Stimulated activated CD4-positive, alpha-beta T cell treated with anti-CD3 and anti-CD28 coated beads, Interleukin-15, amount 100 ng/mL, for 1 hour (primary cell): ENCODE results near the gene NEK6.

Source experiments
- DNase-seq, 2 donors: peaks; one replicate each; pipeline ENCODE4 v3.0.0-alpha.2; 2020; ENCODE audit warnings: low read depth in 1 of 2, low spot score in 1 of 2

Gene NEK6

GRCh38 chr9:124260769-124261603, 3.2 kb downstream of the NEK6 start:
- DNase-seq = no peak

GRCh38 chr9:124261736-124262648, 4.2 kb downstream of the NEK6 start:
- DNase-seq = no peak

GRCh38 chr9:124262649-124262972, 4.9 kb downstream of the NEK6 start:
- DNase-seq = no peak

GRCh38 chr9:124263213-124263612, 5.5 kb downstream of the NEK6 start:
- DNase-seq = no peak

GRCh38 chr9:124263800-124264426, 6.2 kb downstream of the NEK6 start:
- no peak for DNase-seq

GRCh38 chr9:124264823-124265233, 7.1 kb downstream of the NEK6 start:
- no peak for DNase-seq

- no peak for DNase-seq
Measured at GRCh38 chr9:124265551-124265950, 7.8 kb downstream of the NEK6 start.

GRCh38 chr9:124266139-124266825, 8.5 kb downstream of the NEK6 start:
- DNase-seq = no peak

- DNase-seq = no peak
Measured at GRCh38 chr9:124266826-124267201, 9.1 kb downstream of the NEK6 start.

GRCh38 chr9:124267271-124267807, 9.6 kb downstream of the NEK6 start:
- no peak for DNase-seq

GRCh38 chr9:124268248-124268647, 10.5 kb downstream of the NEK6 start:
- DNase-seq = no peak

GRCh38 chr9:124268661-124269060, 10.9 kb downstream of the NEK6 start:
- no peak for DNase-seq

- DNase-seq = no peak
Measured at GRCh38 chr9:124269556-124269955, 11.8 kb downstream of the NEK6 start.

- DNase-seq = no peak
Measured at GRCh38 chr9:124270504-124271335, 13.0 kb downstream of the NEK6 start.

GRCh38 chr9:124271660-124272059, 13.9 kb downstream of the NEK6 start:
- DNase-seq = no peak

GRCh38 chr9:124272118-124272517, 14.4 kb downstream of the NEK6 start:
- no peak for DNase-seq

GRCh38 chr9:124272979-124273378, 15.2 kb downstream of the NEK6 start:
- DNase-seq = no peak

GRCh38 chr9:124273427-124274160, 15.8 kb downstream of the NEK6 start:
- no peak for DNase-seq

GRCh38 chr9:124274226-124274625, 16.5 kb downstream of the NEK6 start:
- DNase-seq = no peak
